IPS-15b (cell line): ENCODE measurements around the gene SMIM35.

Source experiments
- H3K27me3 ChIP-seq: one replicate; pipeline ENCODE4 v1.6.1; 2013; ENCODE audit warnings: low read length; ENCODE audit not compliant: control insufficient read depth, insufficient read depth
- H3K36me3 ChIP-seq: one replicate; pipeline ENCODE4 v1.6.1; 2013; ENCODE audit warnings: low read length; ENCODE audit not compliant: control insufficient read depth, insufficient read depth
- H3K4me1 ChIP-seq: one replicate; pipeline ENCODE4 v1.6.1; 2013; ENCODE audit warnings: mild to moderate bottlenecking, low read length; ENCODE audit not compliant: control insufficient read depth, insufficient read depth
- H3K4me3 ChIP-seq: one replicate; pipeline ENCODE4 v1.5.1; 2013; ENCODE audit warnings: low read depth, low read length
- H3K9ac ChIP-seq: one replicate; pipeline ENCODE4 v1.6.1; 2013; ENCODE audit warnings: low read depth, mild to moderate bottlenecking, low read length
- H3K9me3 ChIP-seq: one replicate; pipeline ENCODE4 v1.6.1; 2013; ENCODE audit warnings: mild to moderate bottlenecking, low read length; ENCODE audit not compliant: control insufficient read depth, insufficient read depth

The SMIM35 gene

DNA sequence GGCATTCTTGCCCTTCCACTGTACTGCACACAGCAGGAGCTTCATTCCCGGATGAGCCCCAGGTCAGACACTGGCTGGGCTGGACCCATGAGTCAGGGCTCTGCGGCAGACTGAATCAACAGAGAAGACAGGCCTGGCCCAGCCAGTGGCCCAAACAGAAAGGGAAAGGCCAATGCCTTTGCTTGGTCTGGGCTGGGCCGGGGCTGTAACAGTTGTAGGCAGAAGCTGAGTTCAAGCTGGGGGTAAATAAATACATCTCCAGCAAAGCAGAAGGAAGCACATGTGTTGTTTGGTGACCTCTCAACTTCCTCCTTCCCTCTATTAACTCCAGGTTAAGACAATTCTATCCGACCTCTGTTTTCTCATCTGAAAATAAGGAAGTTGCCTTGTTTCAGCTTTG, 1.8 kb upstream of the SMIM35 start:
- peaks cover 2% of the 10 kb centered on the region for H3K27me3 ChIP-seq
- H3K4me3 ChIP-seq: no peak overlapping the region
- no peaks in the 10 kb centered on the region for H3K4me1 ChIP-seq
- no peaks in the 10 kb centered on the region for H3K9me3 ChIP-seq
- H3K36me3 ChIP-seq: no peaks in the 10 kb centered on the region
- H3K9ac ChIP-seq: no peak overlapping the region

DNA sequence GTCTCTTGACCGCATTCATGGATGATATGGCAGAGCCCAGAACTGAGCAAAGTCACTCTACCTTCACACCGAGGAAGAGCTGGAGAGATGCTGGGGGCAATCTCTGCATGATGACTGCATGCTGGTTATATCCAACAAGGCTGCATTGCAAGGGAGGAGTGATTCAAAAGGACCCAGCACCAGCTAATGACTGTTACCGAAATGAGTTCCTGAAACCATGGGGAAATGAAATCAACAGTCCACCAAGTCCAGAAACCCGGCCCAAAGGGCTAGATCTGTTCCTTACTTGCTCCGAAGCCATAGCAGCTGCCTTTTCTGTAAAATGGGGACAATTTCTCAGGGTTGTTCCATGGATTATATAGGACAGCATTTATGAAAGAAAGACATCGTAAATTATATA, 1.2 kb upstream of the SMIM35 start:
- H3K9me3 ChIP-seq: no peaks in the 10 kb centered on the region
- peaks cover 2% of the 10 kb centered on the region for H3K27me3 ChIP-seq
- H3K9ac ChIP-seq: no peak overlapping the region
- no peaks in the 10 kb centered on the region for H3K36me3 ChIP-seq
- no peak overlapping the region for H3K4me3 ChIP-seq
- peaks cover 4% of the 10 kb centered on the region for H3K4me1 ChIP-seq

DNA sequence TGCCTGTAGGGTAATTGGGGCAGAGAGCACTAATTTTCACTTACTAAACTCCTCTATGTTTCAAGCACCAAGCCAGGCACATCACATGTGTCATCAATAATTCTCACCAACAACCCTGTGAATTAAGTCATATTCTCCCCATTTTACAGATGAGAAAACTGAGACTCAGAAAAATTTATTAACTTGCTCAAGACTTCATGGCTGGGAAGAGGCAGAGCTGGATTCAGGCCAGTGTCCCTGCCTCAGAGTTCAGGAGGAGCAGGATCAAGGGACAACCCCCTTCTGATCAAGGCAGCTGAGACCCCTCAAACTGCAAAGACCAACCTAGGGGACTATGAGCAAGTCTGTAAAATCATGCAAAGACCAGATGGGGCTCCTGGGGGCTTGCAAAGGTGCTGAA, 2.1 kb downstream of the SMIM35 start:
- Histone ChIP-seq H3K4me3 (no peak overlapping the region), H3K4me1 (peaks cover 9% of the 10 kb centered on the region), H3K9me3 (no peaks in the 10 kb centered on the region), H3K9ac (no peak overlapping the region), H3K27me3 (no peaks in the 10 kb centered on the region), H3K36me3 (no peaks in the 10 kb centered on the region)

DNA sequence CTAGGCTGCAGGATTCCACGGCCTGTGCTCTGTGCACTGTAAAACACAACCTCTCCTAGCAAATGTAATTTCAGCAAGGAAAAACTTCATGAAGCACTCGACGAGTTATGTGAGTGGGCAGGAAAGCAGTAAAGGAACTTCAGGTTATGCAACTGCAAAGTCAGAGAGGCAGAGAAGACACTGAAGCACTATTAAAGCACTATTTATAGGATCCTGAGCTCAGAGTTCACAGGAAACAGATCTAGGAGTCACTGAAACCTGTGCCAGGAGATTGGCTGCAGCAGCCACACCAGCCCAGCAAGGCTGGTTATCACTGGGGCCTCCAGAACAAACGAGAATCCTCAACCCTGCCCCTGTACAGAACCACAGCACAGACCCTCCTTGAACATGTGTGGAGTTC, 2.5 kb downstream of the SMIM35 start:
- Histone ChIP-seq H3K36me3 (no peaks in the 10 kb centered on the region), H3K4me3 (no peak overlapping the region), H3K9me3 (no peaks in the 10 kb centered on the region), H3K4me1 (peaks cover 9% of the 10 kb centered on the region), H3K27me3 (no peaks in the 10 kb centered on the region), H3K9ac (no peak overlapping the region)

DNA sequence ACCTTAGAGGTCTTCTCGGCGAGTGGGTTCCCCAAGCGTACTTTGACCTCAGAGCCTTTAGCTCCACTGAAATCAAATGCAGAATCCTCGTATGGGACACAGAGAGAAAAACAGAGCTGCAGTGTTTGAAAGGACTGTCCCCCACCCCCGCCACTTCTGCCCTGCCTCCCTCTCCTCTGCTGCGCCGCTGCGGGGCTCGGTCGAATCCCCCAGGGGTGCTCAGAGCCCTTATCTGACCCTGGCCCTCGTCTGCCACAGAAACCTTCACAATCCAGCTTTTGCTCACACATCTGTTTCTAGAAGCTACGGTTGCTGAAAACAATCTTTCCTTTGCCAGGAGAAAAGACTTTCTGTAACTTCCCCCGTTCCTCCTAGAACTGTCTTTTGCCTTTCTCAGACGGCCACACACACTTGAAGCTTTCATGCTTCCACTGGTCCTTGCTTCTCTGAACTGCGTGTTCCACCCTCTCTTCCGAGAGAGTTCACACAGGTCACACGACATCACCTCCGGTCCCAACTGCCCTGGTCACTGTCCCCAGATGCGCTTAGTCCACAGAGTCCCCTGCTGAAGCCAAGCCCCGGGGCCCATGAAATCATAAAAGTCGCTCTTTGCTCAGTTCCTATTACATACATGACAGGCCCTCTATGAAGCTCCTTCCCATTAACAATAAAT, 3.7 kb downstream of the SMIM35 start:
- no peak overlapping the region for H3K9ac ChIP-seq
- no peaks in the 10 kb centered on the region for H3K9me3 ChIP-seq
- no peak overlapping the region for H3K4me3 ChIP-seq
- H3K36me3 ChIP-seq: no peaks in the 10 kb centered on the region
- H3K4me1 ChIP-seq: peaks cover 9% of the 10 kb centered on the region
- no peaks in the 10 kb centered on the region for H3K27me3 ChIP-seq

DNA sequence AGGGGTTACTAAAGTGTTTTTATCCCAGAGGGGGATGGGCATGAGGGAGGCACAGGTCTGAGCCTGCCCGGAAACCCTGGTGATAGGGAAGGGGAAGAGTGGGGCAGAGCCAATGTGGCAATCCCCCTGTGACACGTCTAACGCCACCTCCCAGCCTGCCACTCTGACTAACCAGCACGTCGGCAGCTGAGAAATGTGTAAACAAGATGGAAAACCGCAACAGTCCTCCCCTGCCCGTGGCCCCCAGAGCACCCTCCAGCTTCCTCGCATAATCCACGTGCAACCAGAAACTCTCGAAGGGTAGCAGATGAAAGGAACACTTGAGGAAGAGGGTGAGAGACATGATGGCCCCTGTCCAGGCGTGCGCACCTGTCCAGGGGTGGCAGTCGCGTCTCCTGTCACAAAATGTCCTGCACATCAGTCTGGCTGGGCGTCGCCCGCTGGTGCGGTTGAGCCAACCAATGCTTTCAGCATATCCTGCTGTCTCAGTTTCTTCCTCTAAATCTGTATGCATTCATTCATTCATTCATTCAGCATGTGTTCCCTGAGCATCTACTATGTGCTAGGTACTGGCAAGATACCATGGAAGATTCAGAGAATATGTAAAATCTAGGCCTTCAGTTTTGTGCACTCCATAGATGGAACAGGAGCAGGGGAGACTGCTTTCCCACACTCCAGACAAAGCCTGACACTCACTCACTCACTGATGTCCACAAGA, 5.4 kb downstream of the SMIM35 start:
- H3K36me3 ChIP-seq: no peaks in the 10 kb centered on the region
- H3K9ac ChIP-seq: no peak overlapping the region
- no peaks in the 10 kb centered on the region for H3K27me3 ChIP-seq
- H3K4me3 ChIP-seq: no peak overlapping the region
- H3K9me3 ChIP-seq: no peaks in the 10 kb centered on the region
- H3K4me1 ChIP-seq: peaks cover 9% of the 10 kb centered on the region

DNA sequence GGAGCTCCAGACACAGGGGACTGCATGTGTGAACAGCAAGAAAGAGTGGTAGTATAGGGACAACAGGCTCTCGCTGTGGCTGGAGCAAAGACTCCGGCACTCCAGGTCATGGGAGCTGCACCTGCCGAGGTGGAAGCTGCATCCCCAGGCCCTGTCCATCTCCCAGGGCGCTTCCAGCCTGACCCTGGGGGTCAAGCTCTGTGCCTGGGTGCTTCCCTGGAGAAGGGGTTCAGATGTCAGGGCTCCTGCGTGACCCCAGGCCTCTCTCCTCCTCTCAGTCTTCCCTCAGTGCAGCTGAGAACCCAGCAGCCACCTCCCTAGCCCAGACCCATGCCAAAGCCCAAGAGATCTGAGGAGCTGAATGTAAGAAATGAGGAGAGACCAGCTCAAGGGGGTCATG, 6.5 kb downstream of the SMIM35 start:
- Histone ChIP-seq H3K27me3 (no peaks in the 10 kb centered on the region), H3K4me3 (no peak overlapping the region), H3K4me1 (peaks cover 9% of the 10 kb centered on the region), H3K36me3 (no peaks in the 10 kb centered on the region), H3K9me3 (no peaks in the 10 kb centered on the region), H3K9ac (no peak overlapping the region)

DNA sequence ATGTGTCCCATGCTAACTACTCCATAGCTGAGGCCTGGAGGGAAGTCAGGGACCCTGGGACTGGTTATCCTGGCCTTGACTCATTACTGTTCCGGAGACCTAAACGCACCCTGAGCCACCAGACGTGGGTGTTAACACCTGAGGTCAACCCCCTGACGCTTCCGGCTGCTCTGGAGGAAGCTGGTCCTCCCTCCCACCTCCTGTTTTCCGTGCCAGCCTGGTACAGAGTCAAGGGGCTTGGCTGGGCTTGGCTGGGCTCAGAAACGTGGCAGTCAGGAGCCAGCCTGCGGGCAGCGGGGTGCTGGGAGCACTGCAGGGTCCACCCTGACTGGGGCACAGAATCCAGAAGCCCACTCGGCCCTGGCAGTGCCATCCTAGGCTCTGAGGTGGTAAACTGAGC, 7.3 kb downstream of the SMIM35 start:
- Histone ChIP-seq H3K9ac (no peak overlapping the region), H3K9me3 (no peaks in the 10 kb centered on the region), H3K36me3 (no peaks in the 10 kb centered on the region), H3K27me3 (no peaks in the 10 kb centered on the region), H3K4me1 (peaks cover 9% of the 10 kb centered on the region), H3K4me3 (no peak overlapping the region)

DNA sequence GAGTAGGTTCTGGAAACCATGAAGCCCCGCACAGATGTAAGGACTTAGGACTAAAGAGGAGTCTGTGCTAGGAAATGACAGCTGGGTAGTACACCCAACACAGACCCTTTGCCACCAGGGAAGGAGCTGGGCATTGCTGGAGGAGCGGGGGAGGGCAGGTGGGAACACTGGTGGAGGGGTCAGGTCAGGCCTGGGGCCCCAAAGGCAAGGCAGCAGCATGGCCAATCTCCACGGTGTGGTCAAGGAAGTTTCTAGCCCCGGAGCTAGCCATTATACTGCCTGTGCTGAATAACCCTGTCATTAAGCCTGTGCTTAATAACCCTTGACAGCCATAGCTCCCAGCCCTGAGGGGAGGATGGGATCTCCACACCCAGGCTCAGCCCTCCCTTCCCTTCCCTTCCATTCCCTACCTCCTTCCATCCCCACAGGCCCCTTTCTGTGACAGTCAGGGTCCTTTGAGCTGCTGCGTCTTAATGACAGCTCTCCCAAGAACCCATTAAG, 7.8 kb downstream of the SMIM35 start:
- Histone ChIP-seq H3K27me3 (no peaks in the 10 kb centered on the region), H3K36me3 (no peaks in the 10 kb centered on the region), H3K4me1 (peaks cover 9% of the 10 kb centered on the region), H3K9ac (no peak overlapping the region), H3K9me3 (no peaks in the 10 kb centered on the region), H3K4me3 (no peak overlapping the region)

DNA sequence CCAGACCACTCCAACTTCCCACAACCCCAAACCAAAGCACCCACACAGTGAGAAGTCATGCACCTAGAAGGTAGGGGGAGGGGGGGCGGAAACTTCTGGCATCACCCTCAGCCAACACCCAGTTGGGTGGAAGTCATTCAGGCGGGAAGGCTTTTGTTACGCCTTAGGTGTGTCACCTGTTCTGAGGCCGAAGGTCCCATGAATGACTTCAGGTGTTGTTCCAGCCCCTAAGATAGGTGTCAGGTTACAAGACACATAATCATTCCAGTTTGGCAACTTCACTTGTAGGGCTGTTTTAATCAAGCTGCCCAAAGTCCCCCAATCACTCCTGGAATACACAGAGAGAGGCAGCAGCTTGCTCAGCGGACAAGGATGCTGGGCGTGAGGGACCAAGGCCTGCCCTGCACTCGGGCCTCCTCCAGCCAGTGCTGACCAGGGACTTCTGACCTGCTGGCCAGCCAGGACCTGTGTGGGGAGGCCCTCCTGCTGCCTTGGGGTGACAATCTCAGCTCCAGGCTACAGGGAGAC, 9.9 kb downstream of the SMIM35 start, which contains the start of gene TMPRSS4:
Gene TMPRSS4, plus strand, starts transcription at position 325 of the 528 bp plus-strand sequence. CDS start 225 bp downstream, outside the sequence.
- Histone ChIP-seq H3K9ac (no peak within 1 kb of the TSS), H3K4me1 (no peaks in the 10 kb centered on the region), H3K9me3 (no peaks in the 10 kb centered on the region), H3K4me3 (no peak within 1 kb of the TSS), H3K36me3 (no peaks in the 10 kb centered on the region), H3K27me3 (no peaks in the 10 kb centered on the region)

DNA sequence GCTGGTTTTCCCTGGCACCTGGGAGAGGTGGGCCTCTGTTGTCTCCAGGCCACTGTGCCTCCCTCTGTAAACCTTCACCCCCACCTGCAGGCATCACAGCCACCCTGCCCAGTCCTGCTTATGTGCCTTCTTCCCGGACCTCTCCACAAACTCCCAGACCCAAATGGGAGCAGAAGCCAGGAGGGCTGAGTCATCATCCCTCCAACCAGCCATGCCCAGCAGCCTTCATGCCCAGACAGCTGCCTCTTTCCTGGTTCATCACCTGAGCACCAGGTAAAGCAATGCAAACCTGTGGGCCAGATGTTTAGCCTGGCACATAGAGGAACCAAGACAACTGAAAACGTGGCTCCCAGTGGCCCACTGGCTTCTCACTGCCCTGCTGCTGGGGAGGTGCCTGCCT, 12.0 kb downstream of the SMIM35 start:
- no peak overlapping the region for H3K4me3 ChIP-seq
- no peaks in the 10 kb centered on the region for H3K9me3 ChIP-seq
- H3K27me3 ChIP-seq: no peaks in the 10 kb centered on the region

More for the DNA sequence above, 12.0 kb downstream of the SMIM35 start:
- H3K4me1 ChIP-seq: no peaks in the 10 kb centered on the region
- H3K9ac ChIP-seq: no peak overlapping the region
- no peaks in the 10 kb centered on the region for H3K36me3 ChIP-seq
